Amniotic stem cell (primary cell): ENCODE results near the gene SZT2.
"Not testable (repeated sequence)": the region's sequence is repeated elsewhere in the genome, so short reads cannot be mapped to it uniquely, and the experiment has no call there.

Source experiments
- DNase-seq: peaks from one replicate; lab custom pipeline; 2025; lab: John Stamatoyannopoulos, UW

The SZT2 gene

GRCh38 chr1:43363283-43363934 is 26.3 kb upstream of the SZT2 start:
- DNase-seq: no peak

- no peak for DNase-seq
These were observed 25.7 kb upstream of the SZT2 start for GRCh38 chr1:43363935-43364525.

GRCh38 chr1:43365678-43366077 is 24.0 kb upstream of the SZT2 start:
- no peak for DNase-seq

GRCh38 chr1:43366179-43366578 is 23.5 kb upstream of the SZT2 start:
- DNase-seq: no peak

GRCh38 chr1:43366601-43367025 is 23.1 kb upstream of the SZT2 start:
- no peak for DNase-seq

- no peak for DNase-seq
These were observed 22.4 kb upstream of the SZT2 start for GRCh38 chr1:43367026-43367903.

GRCh38 chr1:43367904-43368645 is 21.6 kb upstream of the SZT2 start, which contains the start of gene ELOVL1:
Gene ELOVL1 (minus strand): TSS chr1:43368011. CDS start chr1:43365609, 2,402 bp downstream.
- DNase-seq: peak; percentile 66

GRCh38 chr1:43368646-43369020 is 21.1 kb upstream of the SZT2 start:
- no peak for DNase-seq

GRCh38 chr1:43369779-43370178 is 19.9 kb upstream of the SZT2 start:
- DNase-seq: not testable (repeated sequence)

GRCh38 chr1:43370564-43370963 is 19.1 kb upstream of the SZT2 start:
- DNase-seq: no peak

- no peak for DNase-seq
These were observed 17.5 kb upstream of the SZT2 start for GRCh38 chr1:43372172-43372571.

GRCh38 chr1:43373066-43373940 is 16.4 kb upstream of the SZT2 start:
- DNase-seq: peak; percentile 41

GRCh38 chr1:43376723-43377235 is 12.9 kb upstream of the SZT2 start:
- DNase-seq: no peak

- DNase-seq: no peak
These were observed 11.9 kb upstream of the SZT2 start for GRCh38 chr1:43377831-43378230.

- no peak for DNase-seq
These were observed 10.2 kb upstream of the SZT2 start for GRCh38 chr1:43379476-43379875.

- no peak for DNase-seq
These were observed 8.1 kb upstream of the SZT2 start for GRCh38 chr1:43381612-43382011.

GRCh38 chr1:43382027-43382779 is 7.5 kb upstream of the SZT2 start:
- DNase-seq: no peak

GRCh38 chr1:43383449-43383848 is 6.2 kb upstream of the SZT2 start:
- no peak for DNase-seq

- DNase-seq: no peak
These were observed 3.0 kb upstream of the SZT2 start for GRCh38 chr1:43386676-43387075.

GRCh38 chr1:43387976-43388599 is 1.6 kb upstream of the SZT2 start:
- DNase-seq: no peak
